WI38 (cell line): Measurements from ENCODE around the gene ZSWIM8.

Experiments
- H3K4me3 ChIP-seq: 2 replicates; pipeline ENCODE4 v1.5.1; 2011; ENCODE audit warnings: low read depth, mild to moderate bottlenecking, control low read depth, low read length
- CTCF ChIP-seq: IDR thresholded peaks from 2 replicates; pipeline ENCODE4 v1.5.1; 2012; ENCODE audit warnings: low read depth, mild to moderate bottlenecking, control low read depth, low read length

ZSWIM8 gene

GRCh38 chr10:73850863-73851461, 65.6 kb downstream of the ZSWIM8 start:
- no peak for TF ChIP-seq CTCF
- H3K4me3 ChIP-seq = no peak overlapping the region
